Endothelial cell of umbilical vein (primary cell): ENCODE data around the gene NR5A2. TPM values are rescaled to one million over a fixed set of nuclear protein-coding genes. Genes with fewer than 3 reads are reported as not detected.
A peak's percentile ranks its signal among the peaks of the same experiment; 100 is the strongest.

ENCODE experiments used
- BruUV-seq: library from RNA; stranded (reverse); fragments of 400-500 nt; replicated peaks from 2 replicates; lab custom pipeline; 2021; lab: Mats Ljungman, UMichigan
- CTCF ChIA-PET: fragments of 300-600, 350-600 bp; sonication (Branson Sonifier 250); formaldehyde crosslinking; loops from one replicate; lab custom pipeline; 2021; ENCODE audit warnings: antibody characterized with exemption, inconsistent platforms; lab: Charles Lee
- POLR2A ChIA-PET: fragments of 300-600, 350-600 bp; sonication (Branson Sonifier 250); formaldehyde crosslinking; loops from one replicate; lab custom pipeline; 2021; ENCODE audit warnings: antibody characterized with exemption, inconsistent platforms; lab: Charles Lee
- DNase-seq: peaks from one replicate; pipeline ENCODE4 v3.0.0-alpha.2; 2011; ENCODE audit warnings: low read depth, low spot score
- FAIRE-seq: peaks from 2 replicates; lab custom pipeline; 2011; peaks lifted over from hg19 to GRCh38; lab: Jason Lieb, UNC
- H2AFZ ChIP-seq: 2 replicates; pipeline ENCODE4 v1.6.0; 2012; ENCODE audit warnings: low read depth, low read length, control low read depth, inconsistent platforms
- H3K27ac ChIP-seq: 2 replicates; pipeline ENCODE4 v1.5.1; 2011; ENCODE audit warnings: low read depth, mild to moderate bottlenecking, control low read depth, low read length, moderate library complexity; ENCODE audit not compliant: insufficient read depth
- H3K27me3 ChIP-seq, 2 experiments: 2 replicates each; pipeline versions ENCODE4 v1.6.0 to v1.6.1; 2011; ENCODE audit warnings: low read length in 2 of 2, mixed read lengths in 1 of 2; ENCODE audit not compliant: control insufficient read depth in 2 of 2, insufficient read depth in 2 of 2
- H3K36me3 ChIP-seq, 2 experiments: 2 replicates in 1 of 2; 3 replicates in 1 of 2; pipeline ENCODE4 v1.5.1; 2011; ENCODE audit warnings: low read length in 2 of 2, mild to moderate bottlenecking in 1 of 2, moderate library complexity in 1 of 2; ENCODE audit not compliant: control insufficient read depth in 2 of 2, insufficient read depth in 2 of 2; ENCODE audit errors: extremely low read depth in 1 of 2
- H3K4me1 ChIP-seq: 3 replicates; pipeline ENCODE4 v1.5.1; 2011; ENCODE audit warnings: mild to moderate bottlenecking, low read length; ENCODE audit not compliant: control insufficient read depth, insufficient read depth; ENCODE audit errors: extremely low read depth
- H3K4me2 ChIP-seq: 2 replicates; pipeline ENCODE4 v1.6.1; 2011; ENCODE audit warnings: low read length, control low read depth, mixed read lengths; ENCODE audit not compliant: insufficient read depth
- H3K4me3 ChIP-seq, 3 experiments: fragments of 200-600 bp in 1 of 3; sonication (generic), shearing (Covaris generic) in 1 of 3; replicated peaks in 1 of 3; 2 replicates each; pipeline ENCODE4 v1.5.1; 2011 to 2016; ENCODE audit warnings: control low read depth in 3 of 3, low read length in 3 of 3, mild to moderate bottlenecking in 2 of 3, inconsistent platforms in 1 of 3, low read depth in 1 of 3, moderate library complexity in 1 of 3; ENCODE audit not compliant: insufficient read depth in 1 of 3
- H3K79me2 ChIP-seq: 2 replicates; pipeline ENCODE4 v1.6.0; 2012; ENCODE audit warnings: low read length, inconsistent platforms; ENCODE audit not compliant: control insufficient read depth, insufficient read depth
- H3K9ac ChIP-seq: replicated peaks from 2 replicates; pipeline ENCODE3; 2011; ENCODE audit warnings: low read length, control low read depth; ENCODE audit not compliant: insufficient read depth; ENCODE audit errors: extremely low read depth
- H3K9me1 ChIP-seq: replicated peaks from 3 replicates; pipeline ENCODE4 v1.6.0; 2011; ENCODE audit warnings: mild to moderate bottlenecking, low read length; ENCODE audit not compliant: control insufficient read depth, insufficient read depth; ENCODE audit errors: extremely low read depth
- H3K9me3 ChIP-seq: replicated peaks from 2 replicates; pipeline ENCODE4 v1.5.1; 2012; ENCODE audit warnings: low read length, inconsistent platforms; ENCODE audit not compliant: control insufficient read depth, insufficient read depth
- H4K20me1 ChIP-seq: replicated peaks from 2 replicates; pipeline ENCODE3; 2011; ENCODE audit warnings: mild to moderate bottlenecking, low read length; ENCODE audit not compliant: control insufficient read depth, insufficient read depth; ENCODE audit errors: extremely low read depth
- FOS ChIP-seq: IDR thresholded peaks from 2 replicates; pipeline ENCODE4 v1.6.1; 2011; ENCODE audit warnings: mild to moderate bottlenecking, low read length, moderate library complexity, borderline replicate concordance; ENCODE audit not compliant: insufficient read depth
- GATA2 ChIP-seq: IDR thresholded peaks from 2 replicates; pipeline ENCODE4 v1.7.0; 2011; ENCODE audit warnings: low read depth, mild to moderate bottlenecking, moderate library complexity, mixed read lengths, low read length; ENCODE audit not compliant: insufficient read length, insufficient read depth
- JUN ChIP-seq: IDR thresholded peaks from 2 replicates; pipeline ENCODE4 v1.6.1; 2011; ENCODE audit warnings: borderline replicate concordance, low read depth; ENCODE audit not compliant: insufficient read length, insufficient read depth
- MYC ChIP-seq: IDR thresholded peaks from one replicate; pipeline ENCODE4 v1.6.1; 2011; ENCODE audit warnings: mild to moderate bottlenecking, low read depth, low read length
- POLR2A ChIP-seq: IDR thresholded peaks from 2 replicates; pipeline ENCODE4 v1.6.1; 2012; ENCODE audit warnings: low read depth, mild to moderate bottlenecking, control low read depth, low read length
- POLR2AphosphoS5 ChIP-seq: IDR thresholded peaks from 2 replicates; pipeline ENCODE4 v1.6.1; 2012; ENCODE audit warnings: low read depth, mild to moderate bottlenecking, control low read depth, low read length, moderate library complexity; ENCODE audit not compliant: insufficient read depth
- dilution Hi-C: fragments of 300-500 bp; cut with MboI; formaldehyde crosslinking; loops from one replicate; pipeline ENCODE4 v1.15.0; 2019; ENCODE audit warnings: low sequenced_read_pairs; ENCODE audit not compliant: extremely low pct_ligation_motif_present
- intact Hi-C: fragments of 100-400 bp; cut with micrococcal nuclease; formaldehyde crosslinking; loops from one replicate; pipeline ENCODE4 v1.10.0; 2022
- polyA plus RNA-seq, 4 experiments: library from polyadenylated mRNA; depleted of rRNA in 3 of 4; stranded (reverse) in 3 of 4; unstranded in 1 of 4; fragments of >200 nt; gene quantifications; 2 replicates each; pipeline versions ENCODE4 v1.2.1 to v1.2.3, GENCODE V29; 2011 to 2012; ENCODE audit warnings: missing spikeins in 1 of 4
- small RNA-seq: library from RNA; depleted of rRNA; stranded (forward); fragments of <200 nt; gene quantifications from one replicate; pipeline ENCODE3, GENCODE V24; 2012; ENCODE audit warnings: low replicate concordance, low read depth; ENCODE audit not compliant: insufficient read depth, insufficient read length
- total RNA-seq: library from RNA; stranded (reverse); gene quantifications from 2 replicates; pipeline ENCODE4 v1.2.3, GENCODE V29; 2021
- TF ChIP-seq, protein P1 (sequence below): IDR thresholded peaks from 2 replicates; pipeline ENCODE4 v1.6.1; 2011; ENCODE audit not compliant: insufficient read depth, insufficient read length

NR5A2 gene
- total and polyA plus RNA-seq, 2 donors (not counting 3 experiments of a cell fraction or from before 2014, with no cell fraction given) = 3.4 to 12.1 TPM

- Histone ChIP-seq H3K9ac (no peak overlapping the region), H2AFZ (no peak overlapping the region), H3K9me1 (no peaks in the 10 kb centered on the region), H3K27me3 (no peaks in the 10 kb centered on the region), H3K4me2 (no peak overlapping the region), H3K27ac (no peak overlapping the region), H3K36me3 (no peaks in the 10 kb centered on the region), H4K20me1 (no peaks in the 10 kb centered on the region), H3K4me3 (no peak overlapping the region), H3K79me2 (no peaks in the 10 kb centered on the region), H3K4me1 (peaks cover 18% of the 10 kb centered on the region), H3K9me3 (no peaks in the 10 kb centered on the region)
- ChIA-PET CTCF (no interaction called here), POLR2A (no interaction called here)
- dilution Hi-C loops = no loop called here
- no peak for TF ChIP-seq GATA2
- TF ChIP-seq MYC = no peak
- no peak for TF ChIP-seq POLR2A
- no peak for TF ChIP-seq JUN
- TF ChIP-seq, protein P1, sequence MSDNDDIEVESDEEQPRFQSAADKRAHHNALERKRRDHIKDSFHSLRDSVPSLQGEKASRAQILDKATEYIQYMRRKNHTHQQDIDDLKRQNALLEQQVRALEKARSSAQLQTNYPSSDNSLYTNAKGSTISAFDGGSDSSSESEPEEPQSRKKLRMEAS = no peak
- no peak for TF ChIP-seq FOS
- no peak for TF ChIP-seq POLR2AphosphoS5
- DNase-seq (peak; percentile 9), FAIRE-seq (no peak)
- intact Hi-C loops = no loop called here
- BruUV-seq = no TSS peak
Observed at GRCh38 chr1:200226969-200227303, 199.4 kb downstream of the NR5A2 start.

Small RNA genes lying within 50 kb of the gene (small RNA-seq; reads per million reads assigned to genes)
- gene RNU6-570P (not detected), gene RNU6-609P (not detected), gene RNU6-716P (not detected)
